GM12878 (cell line): Measurements from ENCODE around the gene LIPG. TPM values are rescaled to one million over a fixed set of nuclear protein-coding genes. Genes with fewer than 3 reads are reported as not detected.

Experiments
- ASH2L ChIP-seq: fragments of 300-600, 200-600 bp; sonication (generic); IDR thresholded peaks from 2 replicates; pipeline ENCODE4 v1.6.1; 2017; ENCODE audit warnings: low read depth, mild to moderate bottlenecking, borderline replicate concordance
- CHD2 ChIP-seq: IDR thresholded peaks from 2 replicates; pipeline ENCODE4 v1.6.1; 2011; ENCODE audit warnings: low read depth, low read length, improper control_type of control experiment, borderline replicate concordance
- HCFC1 ChIP-seq: fragments of 150-350 bp; IDR thresholded peaks from 2 replicates; pipeline ENCODE4 v1.6.1; 2014; ENCODE audit warnings: low read length
- NFIC ChIP-seq: IDR thresholded peaks from 2 replicates; pipeline ENCODE4 v1.6.1; 2012; ENCODE audit warnings: low read depth, mild to moderate bottlenecking, inconsistent platforms, low read length, moderate library complexity
- SKIL ChIP-seq: fragments of 450-650 bp; IDR thresholded peaks from 2 replicates; pipeline ENCODE4 v1.6.1; 2017; ENCODE audit warnings: mild to moderate bottlenecking, low read depth, inconsistent platforms; ENCODE audit not compliant: poor library complexity, severe bottlenecking
- ZBED1 ChIP-seq: IDR thresholded peaks from 2 replicates; pipeline ENCODE4 v1.6.1; 2016; ENCODE audit warnings: borderline replicate concordance
- ZBTB4 ChIP-seq: fragments of 450-650 bp; formaldehyde crosslinking; IDR thresholded peaks from 2 replicates; pipeline ENCODE4 v1.4.0; 2022; ENCODE audit warnings: mild to moderate bottlenecking, moderate library complexity
- ZNF207 ChIP-seq: fragments of 450-650 bp; IDR thresholded peaks from 2 replicates; pipeline ENCODE4 v1.6.1; 2014; ENCODE audit warnings: antibody characterized with exemption, mild to moderate bottlenecking, borderline replicate concordance
- ZSCAN29 ChIP-seq: fragments of 450-650 bp; IDR thresholded peaks from 2 replicates; pipeline ENCODE4 v1.6.1; 2017; ENCODE audit warnings: mild to moderate bottlenecking, moderate library complexity
- ZZZ3 ChIP-seq: IDR thresholded peaks from 2 replicates; pipeline ENCODE4 v1.6.1; 2011; ENCODE audit warnings: low read depth; ENCODE audit not compliant: control insufficient read depth, insufficient read length
- polyA plus RNA-seq, 11 experiments: library from polyadenylated mRNA; depleted of rRNA in 4 of 11; unstranded in 6 of 11; stranded (reverse) in 5 of 11; fragments of >200 nt; fragmentation: Nextera tagmentation in 4 of 11; fragmentation: Illumina TruSeq in 1 of 11; extraction: Ambion mirVana in 4 of 11; extraction: Trizol in 1 of 11; gene quantifications; 1 replicate in 1 of 11; 2 replicates in 10 of 11; pipeline versions ENCODE4 v1.2.1 to v1.2.3, GENCODE V29; 2011 to 2016; ENCODE audit warnings: inconsistent platforms in 2 of 11, missing spikeins in 2 of 11, low read depth in 1 of 11
- total RNA-seq, 4 experiments: library from RNA; depleted of rRNA in 3 of 4; stranded (reverse); fragments of >200 nt in 3 of 4; fragmentation: Illumina TruSeq in 1 of 4; extraction: Trizol in 1 of 4; gene quantifications; 2 replicates each; pipeline versions ENCODE4 v1.2.1 to v1.2.3, GENCODE V29; 2013 to 2021

The LIPG gene
- total and polyA plus RNA-seq, 10 of the 15 experiments (the other 5 are each of a cell fraction or from before 2014, with no cell fraction given): 0.04 to 0.55 (median 0.18) TPM; not detected in 1

- TF ChIP-seq ZBTB4 (CRISPR knock-in tag) (no peak), ZSCAN29 (no peak), ZNF207 (no peak), ZZZ3 (no peak), SKIL (no peak), CHD2 (no peak), ASH2L (no peak), HCFC1 (no peak), ZBED1 (no peak), NFIC (no peak)
Observed at GRCh38 chr18:49529596-49529995, 32.3 kb upstream of the LIPG start (continued).
